ENCODE data around the gene SORBS2. TPM values are rescaled to one million over a fixed set of nuclear protein-coding genes. Genes with fewer than 3 reads are reported as not detected.

Gene SORBS2
- total RNA-seq, 1 experiment from 2014 or later: 0.10 TPM

DNA sequence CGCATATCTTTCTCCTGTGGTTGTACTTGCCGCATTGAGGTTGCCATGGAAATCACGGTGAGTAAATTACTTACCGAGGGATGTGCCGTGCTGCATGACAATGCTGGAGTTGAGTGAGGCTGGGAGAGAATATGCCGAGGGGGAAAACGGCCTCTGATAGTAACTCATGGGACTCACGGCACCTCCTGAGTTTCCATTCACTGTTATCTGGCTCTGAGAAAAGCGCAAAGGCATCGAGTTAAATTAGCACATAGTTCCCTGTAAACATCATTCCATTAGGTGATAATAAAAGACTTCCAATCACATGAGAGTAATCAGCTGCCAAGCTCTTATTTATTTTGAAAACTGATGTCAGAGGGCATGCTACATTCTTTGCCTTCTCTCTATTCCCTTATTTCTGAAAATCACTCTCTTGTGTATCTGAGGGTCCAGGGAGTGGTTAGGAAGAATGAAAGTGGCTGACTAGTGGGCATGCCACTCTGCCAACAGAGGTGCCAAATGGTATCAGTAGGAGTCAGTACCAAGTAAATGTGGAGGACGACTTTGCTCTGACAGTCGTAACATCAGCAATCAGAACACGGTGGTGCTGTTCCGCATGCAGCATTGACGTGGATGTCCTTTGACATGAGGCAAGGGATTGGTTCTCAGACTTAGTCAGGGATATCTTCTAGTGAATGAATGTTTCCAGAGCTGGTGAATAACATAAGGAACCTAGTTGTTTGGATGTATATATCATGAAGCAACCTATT lies 149.8 kb downstream of the SORBS2 start:
- Histone ChIP-seq H3K36me3 (no peaks in the 10 kb centered on the region), H3K9me3 (no peaks in the 10 kb centered on the region), H3K27me3 (no peaks in the 10 kb centered on the region), H3K4me3 (no peak overlapping the region)
- no peak for DNase-seq

DNA sequence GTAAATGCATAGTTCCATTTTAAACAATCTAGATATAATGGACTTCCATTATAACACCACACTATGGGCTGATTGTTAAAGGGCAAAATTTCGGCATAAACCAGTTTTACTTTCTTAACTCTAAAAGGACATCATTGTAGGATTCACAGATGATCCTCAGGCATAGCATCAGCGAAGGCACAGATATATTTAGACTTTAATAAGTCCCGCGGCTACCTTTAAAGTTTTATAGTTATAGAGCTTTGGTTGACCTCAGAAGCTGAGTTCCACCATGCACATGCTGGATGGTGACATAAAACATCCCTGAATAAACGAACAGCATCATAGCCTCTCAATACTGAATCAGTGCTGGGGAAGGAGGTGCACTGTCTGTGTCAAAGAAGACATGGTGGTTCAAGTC lies 151.7 kb downstream of the SORBS2 start:
- no peaks in the 10 kb centered on the region for H3K27me3 ChIP-seq
- H3K36me3 ChIP-seq: no peaks in the 10 kb centered on the region
- DNase-seq: no peak
- H3K9me3 ChIP-seq: no peaks in the 10 kb centered on the region
- no peak overlapping the region for H3K4me3 ChIP-seq

DNA sequence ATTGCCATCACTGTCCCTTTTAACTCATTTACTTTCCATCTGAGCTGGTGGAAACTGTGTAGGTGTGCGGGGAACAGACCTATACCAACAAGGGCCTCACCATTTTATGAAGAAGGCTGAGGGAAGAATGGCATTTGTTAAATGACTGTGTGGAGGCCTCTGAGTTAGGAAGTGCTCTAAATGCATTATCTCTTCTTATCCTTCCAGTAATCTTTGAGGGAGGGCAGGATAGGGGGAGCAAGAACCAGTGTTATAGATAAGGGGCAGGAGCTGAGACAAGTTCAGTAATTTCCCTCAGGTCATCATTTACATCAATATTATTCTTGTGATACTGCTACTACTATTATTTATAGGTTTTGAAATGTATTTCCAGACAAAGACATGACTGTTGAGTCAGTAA lies 154.3 kb downstream of the SORBS2 start:
- DNase-seq: no peak
- Histone ChIP-seq H3K36me3 (no peaks in the 10 kb centered on the region), H3K4me3 (no peak overlapping the region)

DNA sequence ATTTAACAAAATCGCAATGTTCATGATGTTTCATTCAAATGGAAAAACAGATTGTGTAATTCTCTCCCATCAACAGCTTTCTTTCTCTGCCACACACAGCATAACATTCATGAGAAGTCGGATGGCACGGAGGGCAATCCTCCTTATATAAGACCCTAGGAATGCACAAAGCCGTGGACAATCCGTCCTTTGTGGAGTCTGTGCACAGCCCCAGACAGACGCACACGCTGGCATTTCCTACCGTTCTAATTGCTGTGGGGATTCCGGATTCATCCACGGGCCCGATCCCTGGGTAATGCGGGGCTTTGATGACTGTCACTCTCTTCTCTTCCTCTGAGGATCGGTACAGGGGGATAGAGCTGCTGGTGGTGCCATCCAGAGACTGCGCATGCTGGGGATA lies 154.8 kb downstream of the SORBS2 start:
- Histone ChIP-seq H3K9me3 (no peaks in the 10 kb centered on the region), H3K27me3 (no peaks in the 10 kb centered on the region), H3K36me3 (no peaks in the 10 kb centered on the region), H3K4me3 (no peak overlapping the region)
- no peak for DNase-seq

More for the DNA sequence above, 154.3 kb downstream of the SORBS2 start:
- Histone ChIP-seq H3K9me3 (no peaks in the 10 kb centered on the region), H3K27me3 (no peaks in the 10 kb centered on the region)

DNA sequence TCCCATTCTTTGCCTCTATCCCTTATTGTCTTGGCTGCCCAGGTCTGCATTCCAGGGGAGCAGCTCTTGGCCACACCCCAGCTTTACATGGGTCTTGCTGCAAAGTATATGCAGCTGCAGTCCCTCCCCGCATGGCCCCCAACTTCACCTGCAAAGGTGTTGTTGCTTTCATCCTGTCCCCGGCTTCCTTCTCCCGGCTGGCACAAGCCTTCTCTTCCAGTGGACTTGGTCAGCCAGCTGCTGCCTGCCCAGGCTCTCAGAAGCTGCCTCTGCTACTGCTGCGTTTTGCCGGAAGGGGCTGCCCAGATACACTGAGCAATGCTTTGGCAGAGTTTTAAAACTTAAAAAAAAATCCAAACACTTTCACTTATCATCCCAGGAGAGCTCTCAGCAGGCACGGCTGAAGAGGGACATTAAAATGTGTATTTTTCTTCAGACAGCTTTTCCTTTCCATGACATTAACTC lies 155.5 kb downstream of the SORBS2 start:
- peak; percentile 60 for DNase-seq
- no peaks in the 10 kb centered on the region for H3K9me3 ChIP-seq
- H3K4me3 ChIP-seq: 0 out of 2 replicates have a peak overlapping the region, but pooled peaks have one; percentile 16
- no peaks in the 10 kb centered on the region for H3K27me3 ChIP-seq
- H3K36me3 ChIP-seq: no peaks in the 10 kb centered on the region

DNA sequence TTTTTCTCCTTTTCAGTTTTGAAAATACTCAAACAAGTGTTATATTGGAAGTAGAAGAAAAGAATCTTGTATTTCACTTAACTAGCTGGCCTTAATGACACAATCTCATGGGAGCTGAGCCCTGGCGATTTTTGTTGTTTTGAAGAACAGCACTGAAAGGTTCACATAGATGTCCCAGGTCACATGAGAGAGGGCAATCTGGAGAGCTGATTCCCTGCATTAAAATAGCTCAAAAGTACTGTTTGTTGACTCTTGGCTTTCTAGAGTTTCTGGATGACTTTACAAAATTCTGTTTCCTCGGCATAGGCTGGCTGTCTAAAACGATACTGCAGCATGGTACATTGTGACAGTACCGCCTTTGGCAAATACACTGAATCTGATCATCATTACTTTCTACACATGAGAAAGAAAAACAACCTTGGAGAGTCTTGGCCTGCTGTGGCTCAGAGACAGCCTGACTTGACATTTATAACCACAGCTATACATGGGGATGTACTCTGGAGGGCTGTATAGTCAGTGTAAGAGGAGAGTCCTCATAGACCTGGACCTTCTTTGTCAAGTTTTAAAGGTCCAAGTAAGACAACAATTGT lies 156.9 kb downstream of the SORBS2 start:
- Histone ChIP-seq H3K36me3 (no peaks in the 10 kb centered on the region), H3K4me3 (no peak overlapping the region), H3K27me3 (no peaks in the 10 kb centered on the region), H3K9me3 (no peaks in the 10 kb centered on the region)
- no peak for DNase-seq

DNA sequence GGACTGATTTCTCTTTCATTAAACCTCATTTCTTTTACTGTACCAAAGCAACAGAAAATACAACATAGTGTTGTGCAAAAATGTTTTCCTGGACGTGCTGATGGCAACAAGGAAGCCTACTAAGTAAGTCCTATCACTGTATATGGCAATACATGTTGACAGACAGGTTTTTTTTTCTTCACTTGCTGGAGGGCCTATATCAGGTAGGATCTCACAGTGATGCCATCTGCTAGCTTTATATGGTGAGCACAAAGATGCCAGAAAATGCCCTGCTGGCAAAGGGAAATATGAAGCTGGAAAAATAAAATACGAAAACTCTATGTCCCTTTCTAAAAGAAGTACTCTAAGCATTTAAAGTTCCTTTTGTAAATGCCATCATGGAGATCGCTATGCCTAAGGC lies 157.7 kb downstream of the SORBS2 start:
- DNase-seq: no peak
- Histone ChIP-seq H3K4me3 (no peak overlapping the region), H3K27me3 (no peaks in the 10 kb centered on the region), H3K36me3 (no peaks in the 10 kb centered on the region), H3K9me3 (no peaks in the 10 kb centered on the region)

DNA sequence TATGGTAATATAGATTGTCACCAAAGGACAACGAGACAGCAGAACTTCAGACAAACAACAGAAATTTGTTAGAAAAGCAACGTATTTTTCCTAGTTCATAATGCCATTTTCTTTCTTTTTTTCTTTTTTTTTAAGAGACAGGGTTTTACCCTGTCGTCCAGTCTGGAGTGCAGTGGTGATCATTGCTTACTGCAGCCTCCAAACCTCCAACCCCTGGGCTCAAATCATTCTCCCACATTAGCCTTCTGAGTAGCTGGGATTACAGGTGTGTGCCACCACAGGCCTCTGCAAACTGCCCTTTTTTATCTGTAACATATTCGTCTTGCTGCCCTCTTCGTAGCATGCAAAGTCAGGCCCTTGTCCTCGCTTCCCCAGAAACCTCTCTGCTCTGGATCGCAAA lies 160.1 kb downstream of the SORBS2 start:
- H3K36me3 ChIP-seq: no peaks in the 10 kb centered on the region

DNA sequence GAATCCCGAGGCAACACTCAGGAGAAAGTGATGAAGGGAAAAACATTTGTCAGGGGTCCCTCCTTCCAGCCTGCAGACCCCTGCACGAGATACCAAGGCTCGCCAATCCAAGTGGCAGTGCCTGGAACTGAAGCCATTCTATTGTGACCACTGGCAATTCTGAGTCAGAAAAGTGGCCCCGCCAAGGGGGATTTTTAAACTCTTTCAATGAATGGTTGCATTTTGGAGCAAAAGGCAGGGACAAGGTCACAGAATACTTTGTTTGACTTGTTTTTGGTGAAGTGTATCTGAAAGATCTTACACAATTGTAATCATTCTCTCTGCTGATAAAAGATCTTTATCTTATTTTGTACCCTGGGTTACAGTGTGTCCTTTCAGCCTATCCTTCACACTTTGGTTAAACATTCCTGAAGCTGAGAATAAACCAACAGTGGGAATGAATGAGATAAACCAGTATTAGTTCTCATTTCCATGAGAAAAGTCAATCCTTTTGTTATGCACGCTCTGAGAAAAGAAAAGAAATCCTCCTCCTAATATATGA lies 160.8 kb downstream of the SORBS2 start:
- Histone ChIP-seq H3K27me3 (no peaks in the 10 kb centered on the region), H3K36me3 (no peaks in the 10 kb centered on the region), H3K9me3 (no peaks in the 10 kb centered on the region), H3K4me3 (no peak overlapping the region)
- DNase-seq: no peak

More for the DNA sequence above, 160.1 kb downstream of the SORBS2 start:
- Histone ChIP-seq H3K9me3 (no peaks in the 10 kb centered on the region), H3K27me3 (no peaks in the 10 kb centered on the region), H3K4me3 (no peak overlapping the region)
- DNase-seq: no peak

DNA sequence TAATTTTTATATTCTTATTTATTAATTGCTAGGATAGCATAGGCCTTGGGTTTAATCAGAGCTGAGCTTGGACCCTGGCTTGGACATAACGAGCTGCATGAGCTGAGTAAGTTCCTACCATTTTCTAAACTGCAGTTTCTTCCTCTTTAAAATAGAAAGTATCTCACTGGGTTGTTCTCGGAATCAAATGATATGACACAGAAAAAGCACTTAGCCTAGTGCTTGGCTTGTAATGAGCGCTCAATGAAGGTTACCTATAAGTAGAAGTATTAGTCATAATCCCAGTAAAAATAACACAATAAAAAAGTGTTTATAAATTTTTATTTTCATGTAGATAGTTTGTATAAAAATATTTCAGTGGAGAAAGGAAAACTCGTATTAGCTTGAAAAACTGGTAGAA lies 163.4 kb downstream of the SORBS2 start:
- Histone ChIP-seq H3K27me3 (no peaks in the 10 kb centered on the region), H3K36me3 (no peaks in the 10 kb centered on the region), H3K4me3 (no peak overlapping the region), H3K9me3 (no peaks in the 10 kb centered on the region)
- DNase-seq: no peak

DNA sequence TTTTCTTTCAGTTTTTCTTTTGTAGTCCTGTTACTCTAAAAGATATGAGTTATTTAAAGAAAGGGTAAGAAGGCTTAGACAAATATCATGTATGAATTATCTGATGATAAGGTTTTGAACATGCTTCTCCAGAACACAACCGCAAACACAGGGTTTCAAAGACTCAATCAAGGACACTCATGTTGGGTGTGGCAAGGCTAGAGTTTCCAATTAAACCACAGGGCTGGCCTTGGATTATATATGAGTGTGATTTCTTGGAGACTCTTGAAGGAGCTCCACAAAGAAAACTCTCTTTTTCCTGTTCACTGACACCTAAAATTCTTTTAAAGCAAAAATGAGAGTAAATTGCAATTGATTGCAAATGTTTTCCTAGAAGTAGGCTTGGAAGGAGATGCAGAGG lies 166.6 kb downstream of the SORBS2 start:
- DNase-seq: no peak
- no peak overlapping the region for H3K4me3 ChIP-seq
- no peaks in the 10 kb centered on the region for H3K36me3 ChIP-seq
- H3K9me3 ChIP-seq: no peaks in the 10 kb centered on the region
- H3K27me3 ChIP-seq: no peaks in the 10 kb centered on the region

DNA sequence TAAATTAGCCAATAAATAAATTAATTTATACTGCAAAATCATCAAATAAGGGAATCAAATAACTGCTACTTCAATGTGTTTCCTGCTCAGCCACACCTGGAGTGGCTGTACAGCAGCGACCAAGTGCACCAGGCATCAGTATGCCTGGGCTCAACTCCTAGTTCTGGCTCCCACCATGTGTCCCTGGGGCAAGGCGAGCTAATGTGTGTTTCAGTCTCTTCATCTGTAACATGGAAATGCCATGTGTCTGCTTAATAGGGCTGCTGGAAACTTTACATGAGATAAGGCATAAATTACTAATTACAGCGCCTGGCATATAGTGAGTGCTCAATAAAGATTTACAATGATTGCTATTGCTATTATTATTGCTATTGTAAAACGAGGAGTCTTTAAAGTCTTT lies 167.6 kb downstream of the SORBS2 start:
- no peak overlapping the region for H3K4me3 ChIP-seq
- no peak for DNase-seq
- no peaks in the 10 kb centered on the region for H3K9me3 ChIP-seq
- no peaks in the 10 kb centered on the region for H3K36me3 ChIP-seq
- no peaks in the 10 kb centered on the region for H3K27me3 ChIP-seq

DNA sequence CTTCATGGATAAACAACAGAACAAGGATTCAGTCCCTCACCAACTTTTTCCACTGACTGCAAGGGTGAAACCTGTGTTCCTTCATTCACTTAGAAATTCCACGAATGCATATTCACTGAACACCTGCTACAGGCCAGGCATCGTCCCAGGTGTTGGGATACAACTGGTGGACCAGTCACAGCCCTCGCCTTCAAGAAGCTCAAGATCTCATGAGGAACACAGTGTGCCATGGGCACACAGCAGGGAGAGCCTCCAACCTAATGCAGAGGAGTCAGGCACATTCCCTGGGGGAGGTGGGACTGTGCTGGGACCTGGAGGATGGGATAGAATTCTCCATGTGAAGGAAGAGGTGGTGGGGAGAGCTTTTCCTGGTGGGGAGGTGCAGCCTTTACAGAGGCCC lies 169.1 kb downstream of the SORBS2 start:
- Histone ChIP-seq H3K27me3 (no peaks in the 10 kb centered on the region), H3K9me3 (no peaks in the 10 kb centered on the region), H3K36me3 (no peaks in the 10 kb centered on the region), H3K4me3 (no peak overlapping the region)
- no peak for DNase-seq

DNA sequence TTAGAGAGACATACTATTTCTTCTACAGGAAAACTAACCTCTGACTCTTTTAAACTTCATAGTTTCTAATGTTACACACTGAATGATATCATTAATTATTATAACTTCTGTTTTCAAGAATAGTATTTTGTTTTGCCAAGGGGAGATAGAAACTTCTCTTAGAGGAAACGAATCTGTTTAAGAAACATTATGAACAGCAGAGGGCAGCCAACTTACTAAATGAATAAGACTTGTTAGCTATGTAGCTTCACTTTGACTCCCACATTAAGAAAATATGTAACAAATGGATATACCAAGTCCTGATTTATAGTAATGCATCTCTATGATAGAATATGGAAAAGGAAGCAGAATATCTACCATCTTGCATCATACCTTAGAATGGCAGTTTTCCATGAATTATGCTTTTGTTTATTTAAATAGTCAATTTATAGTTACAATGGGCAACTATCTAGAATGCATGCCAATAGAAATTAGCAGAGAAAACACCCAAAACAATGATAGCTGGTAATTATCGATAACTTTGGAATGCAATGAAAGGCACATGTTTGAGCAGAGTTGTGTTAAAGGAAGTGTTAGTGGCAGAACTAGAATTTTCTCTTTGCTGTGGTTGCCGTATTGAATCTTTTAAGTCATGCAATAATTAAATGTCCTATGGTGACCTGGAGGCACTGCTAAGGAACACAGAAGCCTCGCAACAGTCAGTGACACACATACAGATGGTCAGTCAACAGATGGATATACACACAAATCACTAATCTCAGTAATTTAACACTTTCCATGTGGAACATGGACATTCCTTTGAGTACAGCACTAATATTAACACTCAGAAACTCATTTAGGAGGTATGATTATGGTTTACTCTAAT lies 171.0 kb downstream of the SORBS2 start:
- Histone ChIP-seq H3K27me3 (no peaks in the 10 kb centered on the region), H3K36me3 (no peaks in the 10 kb centered on the region), H3K4me3 (no peak overlapping the region), H3K9me3 (no peaks in the 10 kb centered on the region)
- no peak for DNase-seq

DNA sequence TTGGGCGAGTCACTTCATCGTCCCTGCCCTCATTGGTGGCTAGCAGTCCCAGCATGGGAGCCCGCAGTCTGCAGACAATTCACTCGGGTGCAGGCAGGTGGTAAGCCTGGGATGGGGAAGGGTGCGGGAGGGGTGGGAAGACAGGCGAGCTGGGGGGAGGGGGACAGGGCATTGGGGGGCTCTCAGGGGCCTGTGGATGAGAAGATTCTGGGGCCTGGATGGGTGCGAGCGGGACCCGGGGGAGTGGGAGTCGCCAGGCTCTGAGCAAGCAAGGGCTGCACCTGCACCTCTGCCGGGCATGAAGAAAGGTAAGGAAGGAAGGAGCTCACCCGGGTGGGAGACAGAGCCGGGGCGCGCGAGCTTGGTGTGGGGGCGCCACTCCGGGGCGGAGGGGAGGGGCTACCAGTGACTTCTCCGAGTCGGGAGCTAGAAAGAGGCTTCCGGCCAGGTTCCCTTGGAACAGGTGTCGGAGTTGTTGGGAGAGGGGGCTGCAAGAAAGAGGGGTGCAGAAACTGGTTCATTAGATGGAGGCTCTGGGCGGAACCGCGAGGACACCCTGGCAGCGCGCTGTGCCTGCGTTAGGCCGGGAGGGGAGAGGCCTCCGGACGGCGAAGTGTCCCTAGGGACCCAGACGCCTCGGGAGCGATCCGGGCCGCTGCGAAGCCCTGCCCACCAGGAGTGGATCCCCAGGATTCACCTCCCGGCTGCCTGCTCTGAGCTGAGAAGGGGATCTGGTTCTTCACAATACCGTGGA lies 173.3 kb downstream of the SORBS2 start:
- no peak overlapping the region for H3K4me3 ChIP-seq
- DNase-seq: no peak
- no peaks in the 10 kb centered on the region for H3K27me3 ChIP-seq
- H3K9me3 ChIP-seq: 0 out of 2 replicates have a peak, but pooled peaks cover 3% of the 10 kb centered on the region
- no peaks in the 10 kb centered on the region for H3K36me3 ChIP-seq

DNA sequence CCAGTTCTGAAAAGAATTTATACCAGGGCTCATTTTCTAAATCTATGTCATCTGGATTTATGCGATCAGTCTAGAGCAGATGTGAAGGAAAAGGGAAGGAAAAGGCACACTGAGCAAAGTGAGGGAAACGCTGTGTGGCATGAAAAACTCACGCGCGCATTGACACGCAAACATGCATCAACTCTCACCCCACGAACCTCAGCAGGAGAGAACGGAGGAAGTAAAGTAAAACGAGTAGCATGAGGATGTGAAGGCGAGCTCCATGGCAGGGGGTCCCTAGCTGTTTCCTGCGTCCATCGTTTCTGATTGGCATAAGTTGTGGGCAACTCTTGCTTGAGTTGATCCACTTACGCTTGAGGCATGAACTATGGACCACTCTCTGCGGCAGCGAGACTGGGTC lies 173.9 kb downstream of the SORBS2 start:
- DNase-seq: no peak
- Histone ChIP-seq H3K27me3 (no peaks in the 10 kb centered on the region), H3K4me3 (no peak overlapping the region), H3K36me3 (no peaks in the 10 kb centered on the region), H3K9me3 (0 out of 2 replicates have a peak, but pooled peaks cover 3% of the 10 kb centered on the region)
